GM23338 (cell line): ENCODE results near the gene MNDA. TPM values are rescaled to one million over a fixed set of nuclear protein-coding genes. Genes with fewer than 3 reads are reported as not detected.

Source experiments
- ATAC-seq: fragments of 200-7000 bp; cut with Tn5 transposase; 3 replicates; pipeline ENCODE4 v1.9.1; 2020
- DNase-seq: peaks from one replicate; pipeline ENCODE4 v3.0.0-alpha.2; 2015; ENCODE audit warnings: low spot score
- H2AFZ ChIP-seq: fragments of 200-600 bp; sonication (generic); 2 replicates; pipeline ENCODE4 v1.8.0; 2016; ENCODE audit warnings: antibody characterized with exemption, mild to moderate bottlenecking, moderate library complexity
- H3F3A ChIP-seq: fragments of 200-600 bp; sonication (generic); replicated peaks from 2 replicates; pipeline ENCODE4 v1.8.0; 2017; ENCODE audit warnings: antibody characterized with exemption, mixed run types, low read depth
- H3K27ac ChIP-seq: fragments of 200-600 bp; sonication (generic); 2 replicates; pipeline ENCODE4 v1.6.1; 2016; ENCODE audit warnings: low read depth
- H3K27me3 ChIP-seq: fragments of 200-600 bp; sonication (generic); 2 replicates; pipeline ENCODE4 v1.8.0; 2016; ENCODE audit warnings: mild to moderate bottlenecking, mixed run types, moderate library complexity; ENCODE audit not compliant: insufficient read depth
- H3K36me3 ChIP-seq: fragments of 200-600 bp; sonication (generic); 2 replicates; pipeline ENCODE4 v1.8.0; 2016; ENCODE audit warnings: mild to moderate bottlenecking; ENCODE audit not compliant: insufficient read depth
- H3K4me1 ChIP-seq: fragments of 200-600 bp; sonication (generic); 2 replicates; pipeline ENCODE4 v1.8.0; 2016; ENCODE audit warnings: mild to moderate bottlenecking, moderate library complexity; ENCODE audit not compliant: insufficient read depth
- H3K4me2 ChIP-seq: fragments of 200-600 bp; sonication (generic); 2 replicates; pipeline ENCODE4 v1.7.1; 2017; ENCODE audit warnings: mixed run types
- H3K4me3 ChIP-seq: fragments of 200-600 bp; sonication (generic); 2 replicates; pipeline ENCODE4 v1.6.1; 2016; ENCODE audit warnings: mixed run types
- H3K79me2 ChIP-seq: fragments of 200-600 bp; sonication (generic); replicated peaks from 2 replicates; pipeline ENCODE4 v1.8.0; 2017; ENCODE audit warnings: mild to moderate bottlenecking; ENCODE audit not compliant: insufficient read depth
- H3K9me2 ChIP-seq: fragments of 200-600 bp; sonication (generic); 2 replicates; pipeline ENCODE4 v1.8.0; 2017; ENCODE audit not compliant: insufficient read depth
- H4K20me1 ChIP-seq: fragments of 200-600 bp; sonication (generic); replicated peaks from 2 replicates; pipeline ENCODE4 v1.8.0; 2017; ENCODE audit warnings: mild to moderate bottlenecking; ENCODE audit not compliant: insufficient read depth
- H3K27ac Mint-ChIP-seq: 2 replicates; pipeline ENCODE4 v1.8.0; 2020; ENCODE audit warnings: inconsistent platforms, mild to moderate bottlenecking, moderate library complexity, mixed read lengths
- H3K27me3 Mint-ChIP-seq: 3 replicates; pipeline ENCODE4 v1.8.0; 2022; ENCODE audit warnings: low read depth, mild to moderate bottlenecking, moderate library complexity, mixed read lengths, inconsistent platforms; ENCODE audit not compliant: insufficient read depth, poor library complexity
- H3K36me3 Mint-ChIP-seq: 3 replicates; pipeline ENCODE4 v1.8.0; 2021; ENCODE audit warnings: low read depth, mild to moderate bottlenecking, inconsistent platforms, moderate library complexity, mixed read lengths
- H3K4me1 Mint-ChIP-seq: 3 replicates; pipeline ENCODE4 v1.8.0; 2020; ENCODE audit warnings: mild to moderate bottlenecking, inconsistent platforms, mixed read lengths
- H3K4me3 Mint-ChIP-seq: 3 replicates; pipeline ENCODE4 v1.8.0; 2021; ENCODE audit warnings: moderate library complexity, mild to moderate bottlenecking, inconsistent platforms, mixed read lengths
- H3K9me3 Mint-ChIP-seq: 3 replicates; pipeline ENCODE4 v1.8.0; 2020; ENCODE audit warnings: moderate library complexity, mild to moderate bottlenecking, inconsistent platforms, mixed read lengths
- CREB1 ChIP-seq: fragments of 250-450 bp; sonication (Bioruptor Pico); IDR thresholded peaks from 2 replicates; pipeline ENCODE4 v1.5.0; 2020; ENCODE audit warnings: low read depth, mild to moderate bottlenecking, moderate library complexity
- CTCF ChIP-seq, 2 experiments: fragments of 200-600 bp in 1 of 2; sonication (generic) in 1 of 2; conservative IDR thresholded peaks; 2 replicates each; pipeline versions ENCODE4 v1.5.1 to v1.6.1; 2016 to 2017; ENCODE audit warnings: antibody characterized with exemption in 2 of 2, low read depth in 2 of 2, mild to moderate bottlenecking in 2 of 2, moderate library complexity in 1 of 2
- ETS1 ChIP-seq: IDR thresholded peaks from 2 replicates; pipeline ENCODE4 v1.6.1; 2016; ENCODE audit warnings: antibody characterized with exemption
- EZH2 ChIP-seq: fragments of 200-600 bp; sonication (generic); IDR thresholded peaks from one replicate; pipeline ENCODE4 v1.8.0; 2017; ENCODE audit warnings: antibody characterized with exemption, mild to moderate bottlenecking, low read depth; ENCODE audit not compliant: unreplicated experiment
- EZH2phosphoT487 ChIP-seq: fragments of 200-600 bp; sonication (generic); IDR thresholded peaks from one replicate; pipeline ENCODE4 v1.8.1; 2018; ENCODE audit warnings: antibody characterized with exemption; ENCODE audit not compliant: unreplicated experiment
- JUNB ChIP-seq: IDR thresholded peaks from one replicate; pipeline ENCODE4 v1.6.1; 2016; ENCODE audit warnings: antibody characterized with exemption; ENCODE audit not compliant: unreplicated experiment
- NANOG ChIP-seq: IDR thresholded peaks from 2 replicates; pipeline ENCODE4 v1.6.1; 2016; ENCODE audit warnings: antibody characterized with exemption, borderline replicate concordance
- POLR2AphosphoS5 ChIP-seq: IDR thresholded peaks from 2 replicates; pipeline ENCODE4 v1.6.1; 2016; ENCODE audit warnings: antibody characterized with exemption, low read depth
- REST ChIP-seq: IDR thresholded peaks from one replicate; pipeline ENCODE4 v1.6.1; 2018; ENCODE audit warnings: antibody characterized with exemption; ENCODE audit not compliant: unreplicated experiment
- STAT1 ChIP-seq: IDR thresholded peaks from one replicate; pipeline ENCODE4 v1.6.1; 2016; ENCODE audit warnings: antibody characterized with exemption; ENCODE audit not compliant: unreplicated experiment
- ZNF114 ChIP-seq: fragments of 250-450 bp; sonication (Bioruptor Pico); IDR thresholded peaks from 2 replicates; pipeline ENCODE4 v1.5.0; 2020; ENCODE audit warnings: mild to moderate bottlenecking, moderate library complexity
- ZNF331 ChIP-seq: fragments of 250-450 bp; sonication (Bioruptor Pico); IDR thresholded peaks from 2 replicates; pipeline ENCODE4 v1.5.0; 2020; ENCODE audit warnings: low read depth, mild to moderate bottlenecking, moderate library complexity
- ZNF462 ChIP-seq: fragments of 250-450 bp; sonication (Bioruptor Pico); IDR thresholded peaks from 2 replicates; pipeline ENCODE4 v1.5.0; 2020; ENCODE audit warnings: mild to moderate bottlenecking, moderate library complexity
- polyA plus RNA-seq: library from polyadenylated mRNA; unstranded; fragments of >200 nt; fragmentation: Nextera tagmentation; extraction: Ambion mirVana; gene quantifications from 2 replicates; pipeline ENCODE4 v1.2.1, GENCODE V29; 2016
- total RNA-seq: library from RNA; depleted of rRNA; stranded (reverse); fragments of >200 nt; shearing (Covaris generic); gene quantifications from 2 replicates; pipeline ENCODE4 v1.2.3, GENCODE V29; 2014

MNDA gene
- total and polyA plus RNA-seq, 2 experiments from 2014 or later = not detected

GRCh38 chr1:158864595-158864994 is 33.4 kb downstream of the MNDA start:
- H3K9me3 Mint-ChIP-seq = peaks cover 14% of the 10 kb centered on the region; the same call in 2 of the 3 replicates
- H3K4me1 Mint-ChIP-seq = peaks cover 3% of the 10 kb centered on the region; the same call in 1 of the 3 replicates
- no peaks in the 10 kb centered on the region for H3K79me2 ChIP-seq
- TF ChIP-seq ZNF331 (CRISPR knock-in tag) (no peak), ZNF114 (no peak), REST (no peak), EZH2 (no peak), ZNF462 (CRISPR knock-in tag) (no peak), POLR2AphosphoS5 (no peak), CTCF (conservative IDR thresholded peaks at IDR 0.05; ENCODE audit: low read depth in 2 of 2) (no peak), STAT1 (no peak), NANOG (no peak), CREB1 (no peak), JUNB (no peak), EZH2phosphoT487 (no peak), ETS1 (no peak)
- ATAC-seq (peak; percentile 89), DNase-seq (peak; percentile 48)
- no peaks in the 10 kb centered on the region for H4K20me1 ChIP-seq
- no peaks in the 10 kb centered on the region for H3K36me3 ChIP-seq
- H3K27ac ChIP-seq = no peak overlapping the region
- no peaks in the 10 kb centered on the region for H3K27me3 ChIP-seq
- H3K4me3 Mint-ChIP-seq = no peak overlapping the region
- peaks cover 11% of the 10 kb centered on the region for H3K36me3 Mint-ChIP-seq
- H3F3A ChIP-seq = no peaks in the 10 kb centered on the region
- 0 out of 2 replicates have a peak overlapping the region, but pooled peaks have one; percentile 10 for H2AFZ ChIP-seq
- no peaks in the 10 kb centered on the region for H3K4me1 ChIP-seq
- H3K27ac Mint-ChIP-seq = no peak overlapping the region
- H3K4me3 ChIP-seq = no peak overlapping the region
- no peak overlapping the region for H3K4me2 ChIP-seq
- H3K9me2 ChIP-seq = no peaks in the 10 kb centered on the region
- peaks cover 1% of the 10 kb centered on the region for H3K27me3 Mint-ChIP-seq
